GM10266 (cell line): ENCODE results near the gene TANC1.

ENCODE experiments used
- DNase-seq: peaks from one replicate; pipeline ENCODE4 v3.0.0; 2012; ENCODE audit errors: extremely low spot score
- CTCF ChIP-seq: IDR thresholded peaks from 2 replicates; pipeline ENCODE4 v1.5.1; 2012; ENCODE audit warnings: mild to moderate bottlenecking, low read depth; ENCODE audit not compliant: control insufficient read depth, insufficient read depth; ENCODE audit errors: missing control alignments

Gene TANC1

GRCh38 chr2:159179696-159180095 lies 211.3 kb downstream of the TANC1 start:
- TF ChIP-seq CTCF, result no peak
- DNase-seq, result no peak

GRCh38 chr2:159183346-159183745 lies 214.9 kb downstream of the TANC1 start:
- no peak for TF ChIP-seq CTCF
- no peak for DNase-seq

GRCh38 chr2:159185401-159186130 lies 217.1 kb downstream of the TANC1 start:
- peak; percentile 42 for DNase-seq

GRCh38 chr2:159186462-159186861 lies 218.0 kb downstream of the TANC1 start:
- TF ChIP-seq CTCF, result no peak

More at GRCh38 chr2:159185401-159186130, 217.1 kb downstream of the TANC1 start:
- peak; percentile 36 for TF ChIP-seq CTCF

GRCh38 chr2:159187106-159187505 lies 218.7 kb downstream of the TANC1 start:
- no peak for DNase-seq
- TF ChIP-seq CTCF, result no peak

More at GRCh38 chr2:159186462-159186861, 218.0 kb downstream of the TANC1 start:
- no peak for DNase-seq

GRCh38 chr2:159188449-159188848 lies 220.0 kb downstream of the TANC1 start:
- DNase-seq, result no peak
- no peak for TF ChIP-seq CTCF

GRCh38 chr2:159192371-159192918 lies 224.0 kb downstream of the TANC1 start:
- TF ChIP-seq CTCF, result no peak
- DNase-seq, result no peak
